Gastroesophageal sphincter (tissue), 3 donors: ENCODE data around the gene ZSWIM5.

Source experiments
- CTCF ChIP-seq, 4 experiments: fragments of 200-600 bp in 2 of 4; fragments of 450-650 bp in 2 of 4; sonication (generic) in 1 of 4; IDR thresholded peaks; one replicate each; pipeline ENCODE4 v1.5.1; 2017 to 2019; ENCODE audit warnings: antibody characterized with exemption in 4 of 4, mild to moderate bottlenecking in 2 of 4, moderate library complexity in 2 of 4
- POLR2A ChIP-seq, 2 donors: fragments of 450-650 bp; IDR thresholded peaks; one replicate each; pipeline ENCODE4 v1.6.1; 2017; ENCODE audit warnings: antibody characterized with exemption in 2 of 2, mild to moderate bottlenecking in 2 of 2, moderate library complexity in 1 of 2
- POLR2AphosphoS5 ChIP-seq: sonication (generic); formaldehyde crosslinking; IDR thresholded peaks from one replicate; pipeline ENCODE4 v1.6.1; 2017; ENCODE audit warnings: antibody characterized with exemption

DNA sequence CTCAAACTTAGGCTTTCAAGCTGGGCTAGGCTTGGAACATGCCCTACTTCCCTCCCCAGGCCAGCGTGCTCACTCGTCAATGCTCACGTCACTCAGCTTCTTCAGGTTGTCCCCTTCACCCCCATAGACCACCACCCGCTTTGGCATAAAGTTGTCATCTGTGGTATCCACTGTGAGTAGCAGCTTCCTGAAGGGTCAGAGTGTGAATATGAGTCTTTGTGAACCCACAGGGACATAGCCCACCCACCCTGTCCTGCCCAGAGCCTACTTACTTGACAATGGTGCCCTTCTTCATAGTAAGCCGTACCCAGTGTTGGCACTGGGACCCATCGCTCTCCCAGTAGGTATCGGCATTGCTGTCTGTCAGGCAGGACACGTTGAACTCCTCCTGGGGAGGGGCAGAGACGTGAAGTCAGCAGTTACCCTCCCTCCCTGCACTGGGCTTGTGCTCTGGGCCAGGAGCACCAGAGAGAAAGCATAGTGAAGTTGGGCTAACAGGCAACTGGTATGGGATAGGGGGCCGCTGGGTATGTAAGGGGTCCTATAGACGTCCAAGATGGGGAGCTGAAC, 197.0 kb downstream of the ZSWIM5 start:
- TF ChIP-seq POLR2AphosphoS5 = no peak
- TF ChIP-seq POLR2A (IDR thresholded peaks at IDR 0.05) = no peak
- TF ChIP-seq CTCF (IDR thresholded peaks at IDR 0.05) = no peak
